ENCODE measurements around the gene ADORA3.
A peak's percentile ranks its signal among the peaks of the same experiment; 100 is the strongest.
"Not testable (repeated sequence)": the region's sequence is repeated elsewhere in the genome, so short reads cannot be mapped to it uniquely, and the experiment has no call there.

ADORA3 gene

GRCh38 chr1:111503585-111504060 is at the start of gene ADORA3, which contains the start of gene TMIGD3:
TSS of gene ADORA3 (minus strand) at chr1:111503633. CDS start at chr1:111503354, 279 bp downstream.
TSS of gene TMIGD3 (minus strand) at chr1:111503633. CDS start at chr1:111503354, 279 bp downstream.
- Histone ChIP-seq H3K4me1 (ENCODE audit: insufficient read depth, insufficient read length) (no peaks in the 10 kb centered on the region), H3K36me3 (ENCODE audit: insufficient read depth, insufficient read length, low read length) (no peaks in the 10 kb centered on the region), H3K9me3 (ENCODE audit: insufficient read depth, low read length) (no peaks in the 10 kb centered on the region), H3K4me3 (ENCODE audit: insufficient read length, low read depth) (no peak within 1 kb of the TSS), H3K9ac (ENCODE audit: insufficient read length, low read depth) (no peak within 1 kb of the TSS), H3K27me3 (ENCODE audit: insufficient read depth, insufficient read length) (peaks cover 4% of the 10 kb centered on the region)
- no peak for TF ChIP-seq YY1 (IDR thresholded peaks at IDR 0.05; ENCODE audit: insufficient read depth, insufficient read length)
- TF ChIP-seq SUZ12 (IDR thresholded peaks at IDR 0.05; ENCODE audit: extremely low read depth, insufficient read depth, insufficient read length) = no peak
- no peak for TF ChIP-seq ZNF274 (IDR thresholded peaks at IDR 0.05; ENCODE audit: low read depth, low read length)
- no peak for DNase-seq (ENCODE audit: low read depth, low spot score)

- H3K27me3 ChIP-seq (ENCODE audit: insufficient read depth, insufficient read length) = no peaks in the 10 kb centered on the region
- H3K4me1 ChIP-seq (ENCODE audit: insufficient read depth, insufficient read length) = no peaks in the 10 kb centered on the region
- H3K36me3 ChIP-seq (ENCODE audit: insufficient read depth, insufficient read length, low read length) = no peaks in the 10 kb centered on the region
- no peak overlapping the region for H3K9ac ChIP-seq (ENCODE audit: insufficient read length, low read depth)
- no peaks in the 10 kb centered on the region for H3K9me3 ChIP-seq (ENCODE audit: insufficient read depth, low read length)
- TF ChIP-seq SUZ12 (IDR thresholded peaks at IDR 0.05; ENCODE audit: extremely low read depth, insufficient read depth, insufficient read length) (no peak), ZNF274 (IDR thresholded peaks at IDR 0.05; ENCODE audit: low read depth, low read length) (no peak), YY1 (IDR thresholded peaks at IDR 0.05; ENCODE audit: insufficient read depth, insufficient read length) (no peak)
- H3K4me3 ChIP-seq (ENCODE audit: insufficient read length, low read depth) = no peak overlapping the region
- no peak for DNase-seq (ENCODE audit: low read depth, low spot score)
Measured at GRCh38 chr1:111553196-111553595, 49.8 kb upstream of the ADORA3 start.

- Histone ChIP-seq H3K36me3 (ENCODE audit: insufficient read depth, insufficient read length, low read length) (no peaks in the 10 kb centered on the region), H3K27me3 (ENCODE audit: insufficient read depth, insufficient read length) (no peaks in the 10 kb centered on the region), H3K4me3 (ENCODE audit: insufficient read length, low read depth) (no peak overlapping the region), H3K4me1 (ENCODE audit: insufficient read depth, insufficient read length) (no peaks in the 10 kb centered on the region), H3K9ac (ENCODE audit: insufficient read length, low read depth) (no peak overlapping the region), H3K9me3 (ENCODE audit: insufficient read depth, low read length) (no peaks in the 10 kb centered on the region)
- DNase-seq (ENCODE audit: low read depth, low spot score) = no peak
- TF ChIP-seq ZNF274 (IDR thresholded peaks at IDR 0.05; ENCODE audit: low read depth, low read length) (no peak), YY1 (IDR thresholded peaks at IDR 0.05; ENCODE audit: insufficient read depth, insufficient read length) (no peak), SUZ12 (IDR thresholded peaks at IDR 0.05; ENCODE audit: extremely low read depth, insufficient read depth, insufficient read length) (no peak)
Measured at GRCh38 chr1:111552587-111552986, 49.2 kb upstream of the ADORA3 start.

- H3K4me3 ChIP-seq (ENCODE audit: insufficient read length, low read depth) = no peak overlapping the region
- H3K36me3 ChIP-seq (ENCODE audit: insufficient read depth, insufficient read length, low read length) = no peaks in the 10 kb centered on the region
- H3K9ac ChIP-seq (ENCODE audit: insufficient read length, low read depth) = no peak overlapping the region
- no peaks in the 10 kb centered on the region for H3K9me3 ChIP-seq (ENCODE audit: insufficient read depth, low read length)
- no peak for DNase-seq (ENCODE audit: low read depth, low spot score)
- no peaks in the 10 kb centered on the region for H3K4me1 ChIP-seq (ENCODE audit: insufficient read depth, insufficient read length)
- TF ChIP-seq SUZ12 (IDR thresholded peaks at IDR 0.05; ENCODE audit: extremely low read depth, insufficient read depth, insufficient read length) (no peak), YY1 (IDR thresholded peaks at IDR 0.05; ENCODE audit: insufficient read depth, insufficient read length) (no peak), ZNF274 (IDR thresholded peaks at IDR 0.05; ENCODE audit: low read depth, low read length) (no peak)
- no peaks in the 10 kb centered on the region for H3K27me3 ChIP-seq (ENCODE audit: insufficient read depth, insufficient read length)
Measured at GRCh38 chr1:111551623-111552411, 48.4 kb upstream of the ADORA3 start.

GRCh38 chr1:111547786-111548185 is 44.4 kb upstream of the ADORA3 start:
- H3K9me3 ChIP-seq (ENCODE audit: insufficient read depth, low read length) = not testable (repeated sequence)

GRCh38 chr1:111542187-111542586 is 38.8 kb upstream of the ADORA3 start:
- Histone ChIP-seq H3K36me3 (ENCODE audit: insufficient read depth, insufficient read length, low read length) (no peaks in the 10 kb centered on the region), H3K9me3 (ENCODE audit: insufficient read depth, low read length) (peaks cover 19% of the 10 kb centered on the region), H3K27me3 (ENCODE audit: insufficient read depth, insufficient read length) (no peaks in the 10 kb centered on the region), H3K9ac (ENCODE audit: insufficient read length, low read depth) (no peak overlapping the region), H3K4me3 (ENCODE audit: insufficient read length, low read depth) (no peak overlapping the region), H3K4me1 (ENCODE audit: insufficient read depth, insufficient read length) (peaks cover 3% of the 10 kb centered on the region)
- no peak for TF ChIP-seq SUZ12 (IDR thresholded peaks at IDR 0.05; ENCODE audit: extremely low read depth, insufficient read depth, insufficient read length)
- no peak for TF ChIP-seq YY1 (IDR thresholded peaks at IDR 0.05; ENCODE audit: insufficient read depth, insufficient read length)
- no peak for TF ChIP-seq ZNF274 (IDR thresholded peaks at IDR 0.05; ENCODE audit: low read depth, low read length)
- peak; percentile 16 for DNase-seq (ENCODE audit: low read depth, low spot score)

More at GRCh38 chr1:111547786-111548185, 44.4 kb upstream of the ADORA3 start:
- not testable (repeated sequence) for H3K4me3 ChIP-seq (ENCODE audit: insufficient read length, low read depth); H3K9ac ChIP-seq (ENCODE audit: insufficient read length, low read depth); H3K36me3 ChIP-seq (ENCODE audit: insufficient read depth, insufficient read length, low read length); H3K4me1 ChIP-seq (ENCODE audit: insufficient read depth, insufficient read length); DNase-seq (ENCODE audit: low read depth, low spot score); H3K27me3 ChIP-seq (ENCODE audit: insufficient read depth, insufficient read length)

- peak; percentile 25 for DNase-seq (ENCODE audit: low read depth, low spot score)
- Histone ChIP-seq H3K27me3 (ENCODE audit: insufficient read depth, insufficient read length) (no peaks in the 10 kb centered on the region), H3K9ac (ENCODE audit: insufficient read length, low read depth) (no peak overlapping the region)
Measured at GRCh38 chr1:111541721-111542120, 38.3 kb upstream of the ADORA3 start.

More at GRCh38 chr1:111541721-111542120, 38.3 kb upstream of the ADORA3 start:
- no peak for TF ChIP-seq SUZ12 (IDR thresholded peaks at IDR 0.05; ENCODE audit: extremely low read depth, insufficient read depth, insufficient read length)
- no peak for TF ChIP-seq ZNF274 (IDR thresholded peaks at IDR 0.05; ENCODE audit: low read depth, low read length)
- TF ChIP-seq YY1 (IDR thresholded peaks at IDR 0.05; ENCODE audit: insufficient read depth, insufficient read length) = no peak
- H3K36me3 ChIP-seq (ENCODE audit: insufficient read depth, insufficient read length, low read length) = no peaks in the 10 kb centered on the region
- H3K4me3 ChIP-seq (ENCODE audit: insufficient read length, low read depth) = no peak overlapping the region
- peaks cover 3% of the 10 kb centered on the region for H3K4me1 ChIP-seq (ENCODE audit: insufficient read depth, insufficient read length)
- peaks cover 19% of the 10 kb centered on the region for H3K9me3 ChIP-seq (ENCODE audit: insufficient read depth, low read length)

All from NT2/D1 (cell line).